ENCODE data around the gene MITF. TPM values are rescaled to one million over a fixed set of nuclear protein-coding genes. Genes with fewer than 3 reads are reported as not detected.

MITF gene
- total RNA-seq, 1 donor: 11.6 TPM

- no peaks in the 10 kb centered on the region for H3K4me1 ChIP-seq (ENCODE audit: insufficient read depth, low read length)
- H3K27me3 ChIP-seq (ENCODE audit: insufficient read depth, low read length): no peaks in the 10 kb centered on the region
- no peak overlapping the region for H3K4me2 ChIP-seq (ENCODE audit: insufficient read depth, low read length)
- H3K36me3 ChIP-seq (ENCODE audit: insufficient read depth, low read length): no peaks in the 10 kb centered on the region
- no peak overlapping the region for H3K27ac ChIP-seq (ENCODE audit: low read depth, low read length)
- TF ChIP-seq CTCF (IDR thresholded peaks at IDR 0.05; ENCODE audit: extremely low read depth, low read depth, low read length): no peak
- no peaks in the 10 kb centered on the region for H4K20me1 ChIP-seq (ENCODE audit: insufficient read depth, low read length)
- no peak overlapping the region for H3K4me3 ChIP-seq (ENCODE audit: insufficient read depth, low read length)
- H3K9me3 ChIP-seq (ENCODE audit: low read depth, low read length): no peaks in the 10 kb centered on the region
- no peaks in the 10 kb centered on the region for H3K79me2 ChIP-seq (ENCODE audit: insufficient read depth, low read length)
- no peak for DNase-seq (ENCODE audit: insufficient read length, low spot score, missing footprints)
- H2AFZ ChIP-seq (ENCODE audit: low read length): no peak overlapping the region
Measured at GRCh38 chr3:69967156-69967555, 227.9 kb downstream of the MITF start.

GRCh38 chr3:69970827-69971226, 231.6 kb downstream of the MITF start:
- no peak overlapping the region for H3K27ac ChIP-seq (ENCODE audit: low read depth, low read length)
- DNase-seq (ENCODE audit: insufficient read length, low spot score, missing footprints): no peak
- H3K27me3 ChIP-seq (ENCODE audit: insufficient read depth, low read length): no peaks in the 10 kb centered on the region
- H3K79me2 ChIP-seq (ENCODE audit: insufficient read depth, low read length): no peaks in the 10 kb centered on the region
- no peaks in the 10 kb centered on the region for H4K20me1 ChIP-seq (ENCODE audit: insufficient read depth, low read length)
- no peak for TF ChIP-seq CTCF (IDR thresholded peaks at IDR 0.05; ENCODE audit: extremely low read depth, low read depth, low read length)
- H3K36me3 ChIP-seq (ENCODE audit: insufficient read depth, low read length): no peaks in the 10 kb centered on the region
- no peaks in the 10 kb centered on the region for H3K9me3 ChIP-seq (ENCODE audit: low read depth, low read length)
- no peak overlapping the region for H3K4me3 ChIP-seq (ENCODE audit: insufficient read depth, low read length)
- no peaks in the 10 kb centered on the region for H3K4me1 ChIP-seq (ENCODE audit: insufficient read depth, low read length)
- no peak overlapping the region for H2AFZ ChIP-seq (ENCODE audit: low read length)
- H3K4me2 ChIP-seq (ENCODE audit: insufficient read depth, low read length): no peak overlapping the region

- H3K79me2 ChIP-seq (ENCODE audit: insufficient read depth, low read length): no peaks in the 10 kb centered on the region
- H2AFZ ChIP-seq (ENCODE audit: low read length): no peak overlapping the region
- no peaks in the 10 kb centered on the region for H3K27me3 ChIP-seq (ENCODE audit: insufficient read depth, low read length)
- no peaks in the 10 kb centered on the region for H3K9me3 ChIP-seq (ENCODE audit: low read depth, low read length)
- H3K27ac ChIP-seq (ENCODE audit: low read depth, low read length): no peak overlapping the region
- no peaks in the 10 kb centered on the region for H3K4me1 ChIP-seq (ENCODE audit: insufficient read depth, low read length)
- H4K20me1 ChIP-seq (ENCODE audit: insufficient read depth, low read length): no peaks in the 10 kb centered on the region
- DNase-seq (ENCODE audit: insufficient read length, low spot score, missing footprints): no peak
- no peak overlapping the region for H3K4me2 ChIP-seq (ENCODE audit: insufficient read depth, low read length)
- no peaks in the 10 kb centered on the region for H3K36me3 ChIP-seq (ENCODE audit: insufficient read depth, low read length)
- no peak overlapping the region for H3K4me3 ChIP-seq (ENCODE audit: insufficient read depth, low read length)
- TF ChIP-seq CTCF (IDR thresholded peaks at IDR 0.05; ENCODE audit: extremely low read depth, low read depth, low read length): no peak
Measured at GRCh38 chr3:69972672-69973071, 233.4 kb downstream of the MITF start.

- no peak overlapping the region for H3K4me3 ChIP-seq (ENCODE audit: insufficient read depth, low read length)
- TF ChIP-seq CTCF (IDR thresholded peaks at IDR 0.05; ENCODE audit: extremely low read depth, low read depth, low read length): no peak
- no peak for DNase-seq (ENCODE audit: insufficient read length, low spot score, missing footprints)
Measured at GRCh38 chr3:69976021-69976420, 236.8 kb downstream of the MITF start.

More at GRCh38 chr3:69976021-69976420, 236.8 kb downstream of the MITF start:
- no peaks in the 10 kb centered on the region for H3K36me3 ChIP-seq (ENCODE audit: insufficient read depth, low read length)
- no peak overlapping the region for H2AFZ ChIP-seq (ENCODE audit: low read length)
- H3K27ac ChIP-seq (ENCODE audit: low read depth, low read length): no peak overlapping the region
- H3K9me3 ChIP-seq (ENCODE audit: low read depth, low read length): no peaks in the 10 kb centered on the region
- H3K4me1 ChIP-seq (ENCODE audit: insufficient read depth, low read length): no peaks in the 10 kb centered on the region
- H3K79me2 ChIP-seq (ENCODE audit: insufficient read depth, low read length): no peaks in the 10 kb centered on the region
- no peaks in the 10 kb centered on the region for H4K20me1 ChIP-seq (ENCODE audit: insufficient read depth, low read length)
- H3K4me2 ChIP-seq (ENCODE audit: insufficient read depth, low read length): no peak overlapping the region
- H3K27me3 ChIP-seq (ENCODE audit: insufficient read depth, low read length): no peaks in the 10 kb centered on the region

Data from osteoblast (primary cell).